ENCODE measurements around the gene AGBL2.
"Not testable (repeated sequence)": the region's sequence is repeated elsewhere in the genome, so short reads cannot be mapped to it uniquely, and the experiment has no call there.

AGBL2 gene

DNA sequence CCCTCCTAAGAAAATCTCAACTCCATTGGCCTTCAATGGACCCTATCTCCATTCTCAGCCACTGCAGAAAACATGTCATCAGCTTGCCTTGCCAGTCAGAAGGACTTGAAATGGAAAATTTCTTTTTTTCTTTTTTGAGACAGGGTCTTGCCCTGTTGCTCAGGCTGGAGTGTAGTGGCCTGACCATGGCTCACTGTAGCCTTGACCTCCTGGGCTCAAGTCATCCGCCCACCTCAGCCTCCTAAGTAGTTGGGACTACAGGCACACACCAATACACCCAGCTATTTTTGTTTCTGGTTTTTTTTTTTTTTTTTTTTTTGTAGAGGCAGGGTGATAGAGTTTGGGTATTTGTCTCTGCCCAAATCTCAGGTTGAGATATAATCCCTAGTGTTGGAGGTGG lies 29.0 kb downstream of the AGBL2 start:
- H3K4me3 ChIP-seq (ENCODE audit: low read depth, low read length): no peak overlapping the region
- TF ChIP-seq, protein P1, sequence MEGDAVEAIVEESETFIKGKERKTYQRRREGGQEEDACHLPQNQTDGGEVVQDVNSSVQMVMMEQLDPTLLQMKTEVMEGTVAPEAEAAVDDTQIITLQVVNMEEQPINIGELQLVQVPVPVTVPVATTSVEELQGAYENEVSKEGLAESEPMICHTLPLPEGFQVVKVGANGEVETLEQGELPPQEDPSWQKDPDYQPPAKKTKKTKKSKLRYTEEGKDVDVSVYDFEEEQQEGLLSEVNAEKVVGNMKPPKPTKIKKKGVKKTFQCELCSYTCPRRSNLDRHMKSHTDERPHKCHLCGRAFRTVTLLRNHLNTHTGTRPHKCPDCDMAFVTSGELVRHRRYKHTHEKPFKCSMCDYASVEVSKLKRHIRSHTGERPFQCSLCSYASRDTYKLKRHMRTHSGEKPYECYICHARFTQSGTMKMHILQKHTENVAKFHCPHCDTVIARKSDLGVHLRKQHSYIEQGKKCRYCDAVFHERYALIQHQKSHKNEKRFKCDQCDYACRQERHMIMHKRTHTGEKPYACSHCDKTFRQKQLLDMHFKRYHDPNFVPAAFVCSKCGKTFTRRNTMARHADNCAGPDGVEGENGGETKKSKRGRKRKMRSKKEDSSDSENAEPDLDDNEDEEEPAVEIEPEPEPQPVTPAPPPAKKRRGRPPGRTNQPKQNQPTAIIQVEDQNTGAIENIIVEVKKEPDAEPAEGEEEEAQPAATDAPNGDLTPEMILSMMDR (IDR thresholded peaks at IDR 0.05; ENCODE audit: low read depth, low read length): no peak

DNA sequence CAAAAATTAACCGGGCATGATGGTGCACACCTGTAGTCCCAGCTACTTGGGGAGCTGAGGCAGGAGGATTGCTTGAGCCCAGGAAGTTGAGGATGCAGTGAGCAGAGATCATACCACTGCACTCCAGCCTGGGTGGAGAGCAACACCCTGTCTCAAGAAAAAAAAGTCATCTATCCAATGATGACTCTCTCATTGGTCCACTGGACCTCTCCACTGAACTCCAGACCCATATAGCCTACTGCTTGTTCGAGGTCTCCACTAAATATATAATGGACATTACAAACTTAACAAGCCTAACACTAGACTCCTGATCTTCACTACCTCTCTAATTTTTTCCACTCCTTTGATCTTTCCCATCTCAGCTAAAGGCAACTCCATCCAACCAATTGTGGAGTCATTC lies 39.3 kb downstream of the AGBL2 start:
- no peak overlapping the region for H3K4me3 ChIP-seq (ENCODE audit: low read depth, low read length)
- TF ChIP-seq, protein P1 (IDR thresholded peaks at IDR 0.05; ENCODE audit: low read depth, low read length): no peak

DNA sequence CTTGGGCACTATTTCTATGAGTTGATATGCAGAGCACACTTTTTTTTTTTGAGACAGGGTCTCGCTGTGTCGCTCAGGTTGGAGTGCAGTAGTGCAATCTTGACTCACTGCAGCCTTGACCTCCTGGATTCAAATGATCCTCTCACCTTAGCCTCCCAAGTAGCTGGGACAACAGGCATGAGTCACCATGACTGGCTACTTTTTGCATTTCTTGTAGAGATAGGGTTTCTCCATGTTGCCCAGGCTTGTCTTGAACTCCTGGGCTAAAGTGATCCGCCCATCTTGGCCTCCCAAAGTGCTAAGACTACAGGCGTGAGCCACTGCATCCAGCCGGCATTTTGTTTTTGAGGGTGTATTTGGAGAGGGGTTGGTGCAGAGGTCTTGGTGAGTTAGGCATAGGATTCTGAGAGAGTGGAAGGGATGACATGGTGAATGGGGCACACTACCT lies 42.9 kb downstream of the AGBL2 start:
- TF ChIP-seq, protein P1 (IDR thresholded peaks at IDR 0.05; ENCODE audit: low read depth, low read length): no peak
- no peak overlapping the region for H3K4me3 ChIP-seq (ENCODE audit: low read depth, low read length)

DNA sequence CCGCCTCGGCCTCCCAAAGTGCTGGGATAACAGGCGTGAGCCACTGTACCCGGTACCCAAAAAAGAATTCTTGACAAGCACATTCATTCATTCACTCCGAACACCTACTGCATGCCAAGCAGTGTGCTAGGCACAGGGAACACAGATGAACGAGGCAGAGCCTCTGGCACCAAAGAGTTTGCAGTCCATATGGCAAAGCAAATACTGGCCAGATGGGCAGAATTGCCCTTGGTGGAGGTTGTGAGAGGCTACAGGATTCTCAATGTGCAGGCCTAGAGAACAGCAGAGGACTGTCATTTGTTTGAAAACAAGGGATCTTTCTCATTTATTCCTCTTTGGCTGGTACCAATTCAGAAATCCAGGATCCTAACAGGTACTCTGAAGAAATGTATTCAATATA lies 45.3 kb downstream of the AGBL2 start:
- H3K4me3 ChIP-seq (ENCODE audit: low read depth, low read length): no peak overlapping the region
- TF ChIP-seq, protein P1 (IDR thresholded peaks at IDR 0.05; ENCODE audit: low read depth, low read length): no peak

DNA sequence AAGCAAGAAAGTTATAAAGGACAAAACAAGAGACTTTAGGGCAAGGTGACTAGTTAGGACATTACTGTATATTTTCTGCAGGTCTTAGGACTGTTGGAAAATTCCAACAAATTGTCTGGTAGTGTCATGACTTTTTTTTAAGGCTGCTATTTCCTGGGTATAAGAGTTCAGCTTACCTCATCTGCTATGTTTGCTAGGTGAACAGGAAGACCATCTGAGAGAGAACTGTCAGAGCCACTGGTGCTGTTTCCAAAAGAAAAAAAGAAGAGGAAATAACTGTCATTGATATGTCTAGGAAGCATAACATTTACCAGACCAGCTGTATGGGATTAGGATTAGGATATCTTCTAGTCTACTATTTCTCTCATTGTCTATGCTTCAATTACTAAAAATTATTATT lies 46.5 kb downstream of the AGBL2 start:
- no peak overlapping the region for H3K4me3 ChIP-seq (ENCODE audit: low read depth, low read length)
- TF ChIP-seq, protein P1 (IDR thresholded peaks at IDR 0.05; ENCODE audit: low read depth, low read length): no peak

DNA sequence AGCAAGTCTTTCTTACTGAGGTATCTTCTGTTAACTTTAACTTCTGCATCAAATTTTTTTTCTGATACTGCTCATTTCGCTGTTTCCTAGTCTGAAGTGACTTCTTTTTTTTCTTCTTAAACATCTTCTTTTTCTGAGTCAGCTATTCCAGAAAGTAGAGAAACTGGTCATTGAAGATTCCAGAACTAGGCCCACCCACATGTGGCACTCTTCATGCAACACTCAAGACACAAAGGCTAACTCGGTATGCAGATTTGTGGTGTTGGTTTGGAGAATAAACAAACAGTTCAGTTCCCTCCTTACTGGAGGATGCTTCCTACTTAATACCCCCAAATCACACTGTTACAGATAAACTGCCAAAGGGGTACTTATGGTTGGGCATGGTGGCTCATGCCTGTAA lies 47.6 kb downstream of the AGBL2 start:
- no peak overlapping the region for H3K4me3 ChIP-seq (ENCODE audit: low read depth, low read length)
- TF ChIP-seq, protein P1 (IDR thresholded peaks at IDR 0.05; ENCODE audit: low read depth, low read length): no peak

DNA sequence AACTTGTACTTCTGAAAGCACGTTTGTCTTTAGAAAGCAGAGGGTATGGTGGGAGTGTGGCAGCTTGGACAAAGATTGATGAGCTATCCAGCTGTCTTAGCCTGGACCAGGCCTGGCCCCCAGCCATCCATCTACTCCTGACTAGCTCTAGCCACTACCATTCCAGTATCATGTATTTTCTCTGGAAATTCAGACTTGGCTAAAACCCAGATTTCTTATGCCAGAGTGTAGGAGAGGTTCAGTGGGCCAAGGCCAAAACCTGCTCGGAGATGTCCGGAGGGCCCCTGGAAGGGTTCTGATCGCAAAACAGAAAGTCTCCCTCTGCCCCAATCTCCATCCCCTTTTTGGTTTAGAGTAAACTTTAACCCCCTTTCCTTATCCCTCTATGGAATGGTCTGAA lies 48.0 kb downstream of the AGBL2 start:
- H3K4me3 ChIP-seq (ENCODE audit: low read depth, low read length): no peak overlapping the region
- TF ChIP-seq, protein P1 (IDR thresholded peaks at IDR 0.05; ENCODE audit: low read depth, low read length): no peak

DNA sequence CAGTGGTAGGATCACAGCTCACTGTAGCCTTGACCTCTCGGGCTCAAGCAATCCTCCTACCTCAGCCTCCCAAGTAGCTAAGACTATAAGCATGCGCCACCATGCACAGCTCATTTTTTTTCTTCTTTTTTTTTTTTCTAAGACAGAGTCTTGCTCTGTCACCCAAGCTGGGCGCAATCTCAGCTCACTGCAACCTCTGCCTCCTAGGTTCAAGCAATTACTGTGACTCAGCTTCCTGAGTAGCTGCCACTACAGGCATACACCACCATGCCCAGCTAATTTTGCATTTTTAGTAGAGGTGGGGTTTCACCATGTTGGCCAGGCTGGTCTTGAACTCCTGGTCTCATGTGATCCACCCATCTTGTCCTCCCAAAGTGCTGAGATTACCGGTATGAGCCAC lies 50.2 kb downstream of the AGBL2 start:
- H3K4me3 ChIP-seq (ENCODE audit: low read depth, low read length): not testable (repeated sequence)
